Measurements from ENCODE around the gene C2CD4C. TPM values are rescaled to one million over a fixed set of nuclear protein-coding genes. Genes with fewer than 3 reads are reported as not detected.

Gene C2CD4C
- total RNA-seq, 1 experiment from 2014 or later: 0.29 TPM

GRCh38 chr19:367561-367960 lies 41.4 kb downstream of the C2CD4C start:
- H3K4me1 ChIP-seq (ENCODE audit: insufficient read depth, low read length): no peaks in the 10 kb centered on the region
- intact Hi-C loops (cut with micrococcal nuclease): no loop called here
- DNase-seq: no peak
- H3K27ac ChIP-seq (ENCODE audit: low read length): no peak overlapping the region
- H3K27me3 ChIP-seq (ENCODE audit: low read length): 0 out of 2 replicates have a peak, but pooled peaks cover 3% of the 10 kb centered on the region
- H3K9me3 ChIP-seq (ENCODE audit: low read length): no peaks in the 10 kb centered on the region
- H3F3A ChIP-seq (ENCODE audit: low read length, unreplicated experiment): no peaks in the 10 kb centered on the region
- CTCF ChIA-PET: no interaction called here
- no peak overlapping the region for H3K4me2 ChIP-seq (ENCODE audit: low read length)
- BruUV-seq (replicated peaks): no TSS peak
- H3K4me3 ChIP-seq (ENCODE audit: low read length): no peak overlapping the region
- no peaks in the 10 kb centered on the region for H3K79me2 ChIP-seq (ENCODE audit: low read length)
- no peaks in the 10 kb centered on the region for H3K36me3 ChIP-seq (ENCODE audit: low read depth, low read length)
- H4K20me1 ChIP-seq (ENCODE audit: low read length): no peaks in the 10 kb centered on the region
- no peak overlapping the region for H2AFZ ChIP-seq (ENCODE audit: low read length)
- H3K9ac ChIP-seq (ENCODE audit: low read length): no peak overlapping the region
- H3K9me2 ChIP-seq (replicated peaks; ENCODE audit: low read length): no peaks in the 10 kb centered on the region
- TF ChIP-seq EZH2 (IDR thresholded peaks at IDR 0.05; ENCODE audit: low read length, unreplicated experiment): no peak
- no peak for TF ChIP-seq EZH2phosphoT487 (IDR thresholded peaks at IDR 0.05; ENCODE audit: borderline replicate concordance, low read length)
- TF ChIP-seq CTCF (conservative IDR thresholded peaks at IDR 0.05; ENCODE audit: low read depth, low read length): no peak
- ATAC-seq: no peak
- POLR2A ChIA-PET (ENCODE audit: unreplicated experiment): no interaction called here

DNA sequence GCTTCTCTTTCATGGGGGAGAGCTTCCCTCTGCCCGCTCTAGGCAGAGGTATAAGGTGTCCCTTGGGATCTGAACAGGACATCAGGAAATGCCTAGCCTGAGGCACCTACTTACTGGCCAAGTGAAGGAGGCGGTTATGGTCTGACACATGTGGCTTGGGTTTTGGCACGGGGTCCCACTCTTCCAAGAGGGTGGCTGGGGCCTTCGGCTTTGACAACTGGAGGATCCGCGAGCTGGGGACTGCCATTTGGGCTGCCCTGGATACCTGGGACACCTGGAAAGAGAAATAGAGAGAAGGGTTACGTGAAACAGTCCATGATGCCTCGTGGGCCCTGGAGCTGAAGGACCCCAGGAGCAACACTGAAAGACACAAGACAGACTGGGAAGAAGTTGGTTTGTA lies 42.0 kb downstream of the C2CD4C start:
- DNase-seq (no peak), ATAC-seq (no peak)
- Histone ChIP-seq H4K20me1 (ENCODE audit: low read length) (no peaks in the 10 kb centered on the region), H2AFZ (ENCODE audit: low read length) (no peak overlapping the region), H3K4me1 (ENCODE audit: insufficient read depth, low read length) (no peaks in the 10 kb centered on the region), H3K9me3 (ENCODE audit: low read length) (no peaks in the 10 kb centered on the region), H3K4me3 (ENCODE audit: low read length) (no peak overlapping the region), H3K9me2 (replicated peaks; ENCODE audit: low read length) (no peaks in the 10 kb centered on the region), H3K4me2 (ENCODE audit: low read length) (no peak overlapping the region), H3K36me3 (ENCODE audit: low read depth, low read length) (no peaks in the 10 kb centered on the region), H3K79me2 (ENCODE audit: low read length) (no peaks in the 10 kb centered on the region), H3K27ac (ENCODE audit: low read length) (no peak overlapping the region), H3K27me3 (ENCODE audit: low read length) (no peaks in the 10 kb centered on the region), H3F3A (ENCODE audit: low read length, unreplicated experiment) (no peaks in the 10 kb centered on the region), H3K9ac (ENCODE audit: low read length) (no peak overlapping the region)
- CTCF ChIA-PET: no interaction called here
- POLR2A ChIA-PET (ENCODE audit: unreplicated experiment): no interaction called here
- intact Hi-C loops (cut with micrococcal nuclease): no loop called here
- TF ChIP-seq CTCF (conservative IDR thresholded peaks at IDR 0.05; ENCODE audit: low read depth, low read length) (no peak), EZH2 (IDR thresholded peaks at IDR 0.05; ENCODE audit: low read length, unreplicated experiment) (no peak), EZH2phosphoT487 (IDR thresholded peaks at IDR 0.05; ENCODE audit: borderline replicate concordance, low read length) (no peak)
- BruUV-seq (replicated peaks): no TSS peak

DNA sequence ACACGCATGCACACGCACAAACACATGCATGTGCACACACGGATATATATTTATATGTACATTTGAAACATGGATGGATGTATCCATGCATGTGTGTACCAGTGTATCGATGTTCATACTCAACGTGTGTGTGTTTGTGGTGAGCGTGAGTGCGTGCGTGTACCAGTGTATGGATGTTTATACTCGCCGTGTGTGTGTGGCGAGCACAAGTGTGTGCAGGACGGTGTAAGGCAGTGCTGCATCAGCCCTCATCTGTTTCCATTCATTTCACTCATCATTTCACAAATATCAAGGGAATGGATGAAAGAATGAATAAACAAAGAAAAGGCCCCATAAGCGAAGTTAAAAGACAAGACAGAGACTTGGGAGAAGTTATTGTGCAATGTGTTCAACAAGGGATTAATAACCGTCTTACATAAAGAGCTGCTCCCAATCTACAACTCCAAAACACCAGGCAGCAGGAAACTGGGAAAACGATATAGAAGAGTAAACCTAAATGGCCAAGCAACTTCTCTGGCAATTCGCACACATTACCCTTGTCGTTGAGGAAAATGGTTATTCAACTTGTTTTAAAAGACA lies 42.7 kb downstream of the C2CD4C start:
- H3K9me2 ChIP-seq (replicated peaks; ENCODE audit: low read length): no peaks in the 10 kb centered on the region
- H3K4me3 ChIP-seq (ENCODE audit: low read length): no peak overlapping the region
- H3K36me3 ChIP-seq (ENCODE audit: low read depth, low read length): no peaks in the 10 kb centered on the region
- no peaks in the 10 kb centered on the region for H3F3A ChIP-seq (ENCODE audit: low read length, unreplicated experiment)
- H3K4me1 ChIP-seq (ENCODE audit: insufficient read depth, low read length): no peaks in the 10 kb centered on the region
- no peak overlapping the region for H2AFZ ChIP-seq (ENCODE audit: low read length)
- intact Hi-C loops (cut with micrococcal nuclease): no loop called here
- no peak overlapping the region for H3K4me2 ChIP-seq (ENCODE audit: low read length)
- H3K79me2 ChIP-seq (ENCODE audit: low read length): no peaks in the 10 kb centered on the region
- H4K20me1 ChIP-seq (ENCODE audit: low read length): no peaks in the 10 kb centered on the region
- no peak for ATAC-seq
- TF ChIP-seq EZH2 (IDR thresholded peaks at IDR 0.05; ENCODE audit: low read length, unreplicated experiment) (no peak), EZH2phosphoT487 (IDR thresholded peaks at IDR 0.05; ENCODE audit: borderline replicate concordance, low read length) (no peak), CTCF (conservative IDR thresholded peaks at IDR 0.05; ENCODE audit: low read depth, low read length) (no peak)
- DNase-seq: no peak
- no peaks in the 10 kb centered on the region for H3K9me3 ChIP-seq (ENCODE audit: low read length)
- no peak overlapping the region for H3K9ac ChIP-seq (ENCODE audit: low read length)
- no peak overlapping the region for H3K27ac ChIP-seq (ENCODE audit: low read length)
- CTCF ChIA-PET: no interaction called here
- POLR2A ChIA-PET (ENCODE audit: unreplicated experiment): no interaction called here
- no TSS peak for BruUV-seq (replicated peaks)
- H3K27me3 ChIP-seq (ENCODE audit: low read length): no peaks in the 10 kb centered on the region
